B cell (primary cell): Measurements from ENCODE around the gene DDA1. TPM values are rescaled to one million over a fixed set of nuclear protein-coding genes. Genes with fewer than 3 reads are reported as not detected.

ENCODE experiments used
- ATAC-seq: fragments of 200-7000 bp; cut with Tn5 transposase; one replicate; pipeline ENCODE4 v1.10.0; 2021; ENCODE audit warnings: low read depth, mild to moderate bottlenecking, moderate number of reproducible peaks, moderate library complexity
- CTCF ChIA-PET: fragments of 350-600 bp; sonication (Branson Sonifier 250); formaldehyde crosslinking; loops from one replicate; lab custom pipeline; 2021; ENCODE audit warnings: antibody characterized with exemption, inconsistent platforms; lab: Charles Lee
- POLR2A ChIA-PET: fragments of 350-600 bp; sonication (Branson Sonifier 250); formaldehyde crosslinking; loops from one replicate; lab custom pipeline; 2021; ENCODE audit warnings: antibody characterized with exemption; lab: Charles Lee
- DNase-seq: peaks from one replicate; pipeline ENCODE4 v3.0.0; 2013
- H2AFZ ChIP-seq: 2 replicates; pipeline ENCODE4 v1.6.1; 2012; ENCODE audit warnings: mild to moderate bottlenecking, low read depth, low read length; ENCODE audit not compliant: insufficient read depth, poor library complexity, severe bottlenecking
- H3K27ac ChIP-seq, 2 donors: 1 replicate in 1 of 2; 2 replicates in 1 of 2; pipeline ENCODE4 v1.5.1; 2012 to 2013; ENCODE audit warnings: low read length in 2 of 2, mild to moderate bottlenecking in 2 of 2, moderate library complexity in 1 of 2
- H3K27me3 ChIP-seq, 4 experiments: fragments of 200-600 bp in 1 of 4; sonication (generic) in 1 of 4; replicated peaks in 1 of 4; 1 replicate in 2 of 4; 2 replicates in 2 of 4; pipeline versions ENCODE4 v1.6.1 to v1.7.0; 2013 to 2016; ENCODE audit warnings: low read length in 3 of 4, mild to moderate bottlenecking in 2 of 4, mixed read lengths in 1 of 4, moderate library complexity in 1 of 4; ENCODE audit not compliant: insufficient read depth in 4 of 4, control insufficient read depth in 3 of 4; ENCODE audit errors: control extremely low read depth in 1 of 4
- H3K36me3 ChIP-seq, 2 experiments: replicated peaks in 1 of 2; 1 replicate in 1 of 2; 2 replicates in 1 of 2; pipeline versions ENCODE4 v1.6.1 to v1.7.1; 2013; ENCODE audit warnings: low read length in 1 of 2; ENCODE audit not compliant: insufficient read depth in 2 of 2, control insufficient read depth in 1 of 2; ENCODE audit errors: control extremely low read depth in 1 of 2, extremely low read depth in 1 of 2
- H3K4me1 ChIP-seq, 2 donors: fragments of 200-600 bp in 1 of 2; sonication (generic) in 1 of 2; 1 replicate in 1 of 2; 2 replicates in 1 of 2; pipeline versions ENCODE4 v1.5.1 to v1.6.1; 2013 to 2017; ENCODE audit warnings: low read length in 2 of 2; ENCODE audit not compliant: control insufficient read depth in 2 of 2, insufficient read depth in 2 of 2
- H3K4me2 ChIP-seq: replicated peaks from 2 replicates; pipeline ENCODE3; 2012; ENCODE audit warnings: mild to moderate bottlenecking, low read depth, low read length; ENCODE audit not compliant: poor library complexity, severe bottlenecking
- H3K4me3 ChIP-seq, 5 experiments: fragments of 200-600 bp in 1 of 5; sonication (generic) in 1 of 5; 1 replicate in 3 of 5; 2 replicates in 2 of 5; pipeline versions ENCODE4 v1.5.1 to v1.7.0; 2011 to 2016; ENCODE audit warnings: low read length in 4 of 5, mild to moderate bottlenecking in 4 of 5, low read depth in 2 of 5, control low read depth in 1 of 5, moderate library complexity in 1 of 5; ENCODE audit not compliant: insufficient read depth in 1 of 5; ENCODE audit errors: control extremely low read depth in 1 of 5, extremely low read depth in 1 of 5
- H3K79me2 ChIP-seq: fragments of 200-600 bp; sonication (generic); one replicate; pipeline ENCODE4 v1.6.0; 2016; ENCODE audit warnings: low read length; ENCODE audit not compliant: control insufficient read depth, insufficient read depth
- H3K9ac ChIP-seq: fragments of 200-600 bp; sonication (generic); 2 replicates; pipeline ENCODE4 v1.6.1; 2017; ENCODE audit warnings: mild to moderate bottlenecking, low read length, moderate library complexity
- H3K9me3 ChIP-seq, 3 donors: one replicate each; pipeline versions ENCODE4 v1.6.1 to v1.7.1; 2013; ENCODE audit warnings: low read length in 2 of 3; ENCODE audit not compliant: control insufficient read depth in 2 of 3, insufficient read depth in 1 of 3; ENCODE audit errors: control extremely low read depth in 1 of 3
- H4K20me1 ChIP-seq: 2 replicates; pipeline ENCODE4 v1.6.0; 2012; ENCODE audit warnings: mild to moderate bottlenecking, low read length; ENCODE audit not compliant: insufficient read depth, control insufficient read depth, poor library complexity, severe bottlenecking
- H3K27ac Mint-ChIP-seq: one replicate; pipeline ENCODE4 v1.8.0; 2021; ENCODE audit warnings: mixed read lengths
- H3K27me3 Mint-ChIP-seq: one replicate; pipeline ENCODE4 v1.8.0; 2021; ENCODE audit warnings: mixed read lengths
- H3K4me1 Mint-ChIP-seq: one replicate; pipeline ENCODE4 v1.8.0; 2021; ENCODE audit warnings: mixed read lengths
- H3K4me3 Mint-ChIP-seq: one replicate; pipeline ENCODE4 v1.8.0; 2021; ENCODE audit warnings: mixed read lengths
- H3K9me3 Mint-ChIP-seq: one replicate; pipeline ENCODE4 v1.8.0; 2022; ENCODE audit warnings: mixed read lengths; ENCODE audit not compliant: insufficient read depth
- CTCF ChIP-seq: fragments of 200-600 bp; IDR thresholded peaks from one replicate; pipeline ENCODE4 v1.8.0; 2022; ENCODE audit warnings: antibody characterized with exemption, mild to moderate bottlenecking
- EZH2 ChIP-seq: IDR thresholded peaks from 2 replicates; pipeline ENCODE4 v1.6.1; 2012; ENCODE audit warnings: borderline replicate concordance, low read depth, mild to moderate bottlenecking, moderate library complexity, low read length; ENCODE audit not compliant: insufficient read depth, poor library complexity, severe bottlenecking
- WGBS: methylation state at CpG from one replicate; pipeline ENCODE4 v1.1.5; 2013; ENCODE audit warnings: missing lambda C conversion rate; ENCODE audit not compliant: insufficient coverage; 5-methylcytosine and 5-hydroxymethylcytosine counted together
- intact Hi-C: fragments of 100-400 bp; cut with micrococcal nuclease; formaldehyde crosslinking; loops from one replicate; pipeline ENCODE4 v1.10.0; 2022
- polyA plus RNA-seq: library from polyadenylated mRNA; depleted of rRNA; stranded (reverse); fragments of >200 nt; gene quantifications from 2 replicates; pipeline ENCODE4 v1.2.3, GENCODE V29; 2012
- total RNA-seq, 2 donors: library from RNA; stranded (reverse); fragments of 120-200 nt in 1 of 2; gene quantifications; 1 replicate in 1 of 2; 2 replicates in 1 of 2; pipeline versions ENCODE4 v1.2.3 to v1.2.4, GENCODE V29; 2013 to 2022

DDA1 gene
- total and polyA plus RNA-seq, 2 donors (not counting 1 experiment from before 2014, with no cell fraction given): 38.4 TPM

GRCh38 chr19:17358395-17358794, 49.0 kb downstream of the DDA1 start:
- ChIA-PET CTCF (interaction anchor here (0.7 to 1.0 kb wide), 2 partner anchors 11 to 591 kb away, joined by 3 to 4 read pairs; no protein-coding TSS in a partner anchor), POLR2A (no interaction called here)
- no peak overlapping the region for H3K9ac ChIP-seq
- H3K4me3 ChIP-seq: no peak overlapping the region
- H3K27ac ChIP-seq: no peak overlapping the region
- no peak overlapping the region for H3K4me2 ChIP-seq
- H2AFZ ChIP-seq: no peak overlapping the region
- intact Hi-C loops: no loop called here
- Mint-ChIP-seq H3K4me3 (no peak overlapping the region), H3K9me3 (no peaks in the 10 kb centered on the region), H3K27me3 (peaks cover 22% of the 10 kb centered on the region), H3K27ac (no peak overlapping the region), H3K4me1 (no peaks in the 10 kb centered on the region)
- H4K20me1 ChIP-seq: no peaks in the 10 kb centered on the region
- WGBS: 84% methylated on average over 7 of the region's 7 CpGs
- H3K79me2 ChIP-seq: no peaks in the 10 kb centered on the region
- H3K27me3 ChIP-seq: peaks cover 0 to 4% (median 0%) of the 10 kb centered on the region in 4 experiments
- no peak for ATAC-seq
- no peaks in the 10 kb centered on the region for H3K9me3 ChIP-seq
- TF ChIP-seq EZH2 (no peak), CTCF (no peak)
- DNase-seq: no peak
- no peaks in the 10 kb centered on the region for H3K4me1 ChIP-seq
- no peaks in the 10 kb centered on the region for H3K36me3 ChIP-seq

- Histone ChIP-seq H3K27ac (no peak overlapping the region), H2AFZ (no peak overlapping the region), H3K79me2 (no peaks in the 10 kb centered on the region), H3K9me3 (no peaks in the 10 kb centered on the region), H3K4me1 (no peaks in the 10 kb centered on the region), H3K9ac (no peak overlapping the region), H3K36me3 (no peaks in the 10 kb centered on the region), H3K4me3 (no peak overlapping the region), H4K20me1 (no peaks in the 10 kb centered on the region), H3K27me3 (peaks cover 0 to 12% (median 4%) of the 10 kb centered on the region in 4 experiments), H3K4me2 (no peak overlapping the region)
- intact Hi-C loops: no loop called here
- H3K27ac Mint-ChIP-seq: no peak overlapping the region
- no peak for DNase-seq
- ChIA-PET CTCF (interaction anchor here (1.5 kb wide), 1 partner anchor 26 kb away, joined by 3 read pairs; no protein-coding TSS in a partner anchor), POLR2A (no interaction called here)
- H3K9me3 Mint-ChIP-seq: no peaks in the 10 kb centered on the region
- ATAC-seq: no peak
- no peak overlapping the region for H3K4me3 Mint-ChIP-seq
- H3K27me3 Mint-ChIP-seq: peaks cover 25% of the 10 kb centered on the region
- 92% methylated on average over 3 of the region's 6 CpGs for WGBS
- H3K4me1 Mint-ChIP-seq: no peaks in the 10 kb centered on the region
- no peak for TF ChIP-seq EZH2
- TF ChIP-seq CTCF: no peak
These were observed 50.8 kb downstream of the DDA1 start for GRCh38 chr19:17359905-17360800.
